Tibial artery (tissue), 4 donors: Measurements from ENCODE around the gene FAM117A.

Experiments used
- DNase-seq, 2 donors: peaks; one replicate each; pipeline ENCODE4 v3.0.0-alpha.2; 2019
- H3K27ac ChIP-seq, 2 donors: fragments of 200-600 bp; sonication (generic) in 1 of 2; 1 replicate in 1 of 2; 2 replicates in 1 of 2; pipeline ENCODE4 v1.5.1; 2018 to 2019; ENCODE audit warnings: mild to moderate bottlenecking in 1 of 2
- H3K27me3 ChIP-seq, 2 donors: fragments of 200-600 bp; sonication (generic) in 1 of 2; one replicate each; pipeline versions ENCODE4 v1.5.1 to v1.6.0; 2016 to 2019
- H3K36me3 ChIP-seq, 3 donors: fragments of 200-600 bp; sonication (generic) in 2 of 3; one replicate each; pipeline ENCODE4 v1.5.1; 2016 to 2019; ENCODE audit warnings: mild to moderate bottlenecking in 2 of 3
- H3K4me1 ChIP-seq, 4 donors: fragments of 200-600 bp; sonication (generic) in 2 of 4; 1 replicate in 3 of 4; 2 replicates in 1 of 4; pipeline ENCODE4 v1.5.1; 2016 to 2019
- H3K4me3 ChIP-seq, 2 donors: fragments of 200-600 bp; sonication (generic) in 1 of 2; 1 replicate in 1 of 2; 2 replicates in 1 of 2; pipeline ENCODE4 v1.5.1; 2018 to 2019; ENCODE audit warnings: mild to moderate bottlenecking in 2 of 2
- H3K9me3 ChIP-seq, 3 donors: fragments of 200-600 bp; sonication (generic) in 1 of 3; one replicate each; pipeline ENCODE4 v1.5.1; 2016 to 2019
- intact Hi-C: fragments of 100-400 bp; cut with DNase I; formaldehyde crosslinking; loops from one replicate; pipeline ENCODE4 v1.15.0; 2023; ENCODE audit warnings: low total_unique reads
- TF ChIP-seq, protein P1 (sequence below), 2 experiments: fragments of 200-600 bp in 1 of 2; fragments of 450-650 bp in 1 of 2; IDR thresholded peaks; one replicate each; pipeline ENCODE4 v1.5.1; 2017 to 2019; ENCODE audit warnings: antibody characterized with exemption in 2 of 2, mild to moderate bottlenecking in 1 of 2, moderate library complexity in 1 of 2

Gene FAM117A

DNA sequence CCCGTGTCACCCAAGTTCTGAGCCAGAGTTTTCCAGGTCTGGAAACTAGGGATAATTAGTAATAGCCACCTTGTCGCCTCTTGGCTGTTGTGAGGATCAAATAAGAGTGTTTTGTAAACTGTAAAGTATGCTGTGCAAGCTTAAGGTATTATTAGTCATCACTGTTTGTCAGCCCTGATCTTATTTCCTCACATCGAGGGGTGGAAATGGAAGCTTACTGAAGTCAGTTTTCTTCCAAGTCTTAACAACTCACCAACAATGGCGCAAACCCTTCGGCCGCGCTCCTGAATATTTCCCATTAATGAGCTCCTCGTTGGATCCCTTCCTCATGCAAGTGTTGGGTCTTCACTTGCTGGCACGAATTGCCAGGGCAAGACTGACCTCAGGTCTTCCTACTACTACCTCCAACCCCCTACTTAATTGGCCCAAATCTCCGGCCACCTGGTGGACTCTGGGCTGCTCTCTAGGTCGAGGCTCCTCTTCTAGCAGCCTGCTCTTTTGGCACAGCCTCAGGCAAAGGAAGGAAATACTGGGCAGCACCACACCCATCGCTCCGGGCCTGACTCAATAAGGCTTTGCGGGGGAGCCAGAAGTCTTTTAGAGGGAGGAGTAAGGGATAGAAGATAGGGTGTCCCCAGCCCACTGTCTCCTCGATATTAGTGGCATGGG, 55.3 kb downstream of the FAM117A start:
- H3K4me1 ChIP-seq, result peaks cover 0 to 32% (median 18%) of the 10 kb centered on the region in 4 donors
- DNase-seq, result no peak
- no peaks in the 10 kb centered on the region for H3K27me3 ChIP-seq
- peak overlapping the region; percentile 80 to 90 for H3K27ac ChIP-seq
- no peaks in the 10 kb centered on the region for H3K9me3 ChIP-seq
- TF ChIP-seq, protein P1, sequence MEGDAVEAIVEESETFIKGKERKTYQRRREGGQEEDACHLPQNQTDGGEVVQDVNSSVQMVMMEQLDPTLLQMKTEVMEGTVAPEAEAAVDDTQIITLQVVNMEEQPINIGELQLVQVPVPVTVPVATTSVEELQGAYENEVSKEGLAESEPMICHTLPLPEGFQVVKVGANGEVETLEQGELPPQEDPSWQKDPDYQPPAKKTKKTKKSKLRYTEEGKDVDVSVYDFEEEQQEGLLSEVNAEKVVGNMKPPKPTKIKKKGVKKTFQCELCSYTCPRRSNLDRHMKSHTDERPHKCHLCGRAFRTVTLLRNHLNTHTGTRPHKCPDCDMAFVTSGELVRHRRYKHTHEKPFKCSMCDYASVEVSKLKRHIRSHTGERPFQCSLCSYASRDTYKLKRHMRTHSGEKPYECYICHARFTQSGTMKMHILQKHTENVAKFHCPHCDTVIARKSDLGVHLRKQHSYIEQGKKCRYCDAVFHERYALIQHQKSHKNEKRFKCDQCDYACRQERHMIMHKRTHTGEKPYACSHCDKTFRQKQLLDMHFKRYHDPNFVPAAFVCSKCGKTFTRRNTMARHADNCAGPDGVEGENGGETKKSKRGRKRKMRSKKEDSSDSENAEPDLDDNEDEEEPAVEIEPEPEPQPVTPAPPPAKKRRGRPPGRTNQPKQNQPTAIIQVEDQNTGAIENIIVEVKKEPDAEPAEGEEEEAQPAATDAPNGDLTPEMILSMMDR (IDR thresholded peaks at IDR 0.05), result peak in 1 of 2 experiments; percentile 3
- intact Hi-C loops, result loop anchor here (5.0 to 10.0 kb wide), 2 partner anchors 69 to 204 kb away; no protein-coding TSS in a partner anchor
- peaks cover 23 to 56% (median 41%) of the 10 kb centered on the region in 3 donors for H3K36me3 ChIP-seq
- H3K4me3 ChIP-seq, result peak overlapping the region; percentile 75 to 89

GRCh38 chr17:49707608-49708514, 56.1 kb downstream of the FAM117A start, which contains the start of gene SLC35B1:
TSS of gene SLC35B1 (minus strand) at chr17:49707964. CDS start at chr17:49707833, 131 bp downstream.
- H3K4me3 ChIP-seq, result peak within 1 kb of the TSS; percentile 75 to 89
- TF ChIP-seq, protein P1 (IDR thresholded peaks at IDR 0.05), result peak; percentile 51 to 60
- peaks cover 31 to 56% (median 41%) of the 10 kb centered on the region in 3 donors for H3K36me3 ChIP-seq
- H3K27ac ChIP-seq, result peak within 1 kb of the TSS; percentile 80 to 90
- intact Hi-C loops, result loop anchor here (5.0 to 10.0 kb wide), 2 partner anchors 69 to 203 kb away; no protein-coding TSS in a partner anchor
- no peaks in the 10 kb centered on the region for H3K27me3 ChIP-seq
- H3K9me3 ChIP-seq, result no peaks in the 10 kb centered on the region
- DNase-seq, result peak; percentile 99
- H3K4me1 ChIP-seq, result peaks cover 0 to 32% (median 18%) of the 10 kb centered on the region in 4 donors

GRCh38 chr17:49707246-49707607, 56.7 kb downstream of the FAM117A start:
- peak overlapping the region; percentile 75 to 89 for H3K4me3 ChIP-seq
- peaks cover 0 to 32% (median 18%) of the 10 kb centered on the region in 4 donors for H3K4me1 ChIP-seq
- intact Hi-C loops, result loop anchor here (5.0 to 10.0 kb wide), 2 partner anchors 70 to 202 kb away; no protein-coding TSS in a partner anchor
- no peaks in the 10 kb centered on the region for H3K27me3 ChIP-seq
- no peaks in the 10 kb centered on the region for H3K9me3 ChIP-seq
- TF ChIP-seq, protein P1 (IDR thresholded peaks at IDR 0.05), result no peak
- H3K27ac ChIP-seq, result peak overlapping the region; percentile 80 to 90
- no peak for DNase-seq
- H3K36me3 ChIP-seq, result peaks cover 37 to 56% (median 43%) of the 10 kb centered on the region in 3 donors

- TF ChIP-seq, protein P1 (IDR thresholded peaks at IDR 0.05), result no peak
- Histone ChIP-seq H3K27ac (no peak overlapping the region), H3K4me3 (no peak overlapping the region), H3K9me3 (no peaks in the 10 kb centered on the region), H3K4me1 (peaks cover 0 to 32% (median 18%) of the 10 kb centered on the region in 4 donors), H3K36me3 (peaks cover 55 to 57% (median 56%) of the 10 kb centered on the region in 3 donors), H3K27me3 (no peaks in the 10 kb centered on the region)
- no peak for DNase-seq
- intact Hi-C loops, result loop anchor here (5.0 to 10.0 kb wide), 2 partner anchors 72 to 200 kb away; no protein-coding TSS in a partner anchor
Measured at GRCh38 chr17:49705254-49705653, 58.7 kb downstream of the FAM117A start.

GRCh38 chr17:49703557-49704277, 60.2 kb downstream of the FAM117A start:
- Histone ChIP-seq H3K4me1 (peaks cover 0 to 31% (median 18%) of the 10 kb centered on the region in 4 donors), H3K27ac (no peak overlapping the region), H3K4me3 (no peak overlapping the region), H3K27me3 (no peaks in the 10 kb centered on the region), H3K36me3 (peaks cover 61 to 62% (median 62%) of the 10 kb centered on the region in 3 donors), H3K9me3 (no peaks in the 10 kb centered on the region)
- no peak for DNase-seq
- TF ChIP-seq, protein P1 (IDR thresholded peaks at IDR 0.05), result peak; percentile 43 to 61
- intact Hi-C loops, result loop anchor here (5.0 to 10.0 kb wide), 2 partner anchors 149 to 199 kb away; no protein-coding TSS in a partner anchor
